ENCODE results near the gene AMT.

- no peak for TF ChIP-seq EZH2 (IDR thresholded peaks at IDR 0.05)
- TF ChIP-seq POLR2AphosphoS5 (IDR thresholded peaks at IDR 0.05; ENCODE audit: borderline replicate concordance, low read depth, low read length) = no peak
- no peak for TF ChIP-seq FOXP2 (optimal IDR thresholded peaks at IDR 0.05; ENCODE audit: control extremely low read depth, extremely low read length, insufficient read depth)
Observed at GRCh38 chr3:49427586-49427985, 5.3 kb upstream of the AMT start.

Measured in SK-N-MC (cell line).